PC-9 (cell line): ENCODE measurements around the gene COQ9.

Experiments
- EZH2 ChIP-seq: fragments of 200-600 bp; sonication (generic); IDR thresholded peaks from 2 replicates; pipeline ENCODE4 v1.8.0; 2017; ENCODE audit warnings: antibody characterized with exemption, low read depth
- TF ChIP-seq, protein P1 (sequence below): fragments of 200-600 bp; sonication (generic); conservative IDR thresholded peaks from 2 replicates; pipeline ENCODE4 v1.6.1; 2017; ENCODE audit warnings: mixed run types, antibody characterized with exemption, mild to moderate bottlenecking, moderate library complexity

DNA sequence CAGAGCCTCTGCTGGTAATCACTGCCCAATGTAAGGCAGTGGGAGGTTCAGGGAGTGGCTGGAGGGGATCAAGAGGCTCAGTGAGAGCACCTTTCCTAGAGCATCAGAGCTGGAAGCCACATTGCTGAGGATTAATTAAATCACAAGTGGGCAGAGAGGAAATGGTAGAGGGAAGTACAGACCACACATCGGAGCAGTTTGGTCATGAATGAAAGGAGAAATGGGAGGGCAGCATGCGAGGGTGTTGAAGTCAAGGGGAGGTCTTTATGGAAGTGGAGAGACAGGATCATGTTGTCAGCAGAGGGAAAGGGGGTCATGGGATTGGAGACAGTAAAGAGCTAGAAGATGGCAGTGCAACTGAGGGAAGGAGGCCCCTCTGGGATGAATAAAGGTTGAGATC, 40.4 kb upstream of the COQ9 start:
- TF ChIP-seq, protein P1, sequence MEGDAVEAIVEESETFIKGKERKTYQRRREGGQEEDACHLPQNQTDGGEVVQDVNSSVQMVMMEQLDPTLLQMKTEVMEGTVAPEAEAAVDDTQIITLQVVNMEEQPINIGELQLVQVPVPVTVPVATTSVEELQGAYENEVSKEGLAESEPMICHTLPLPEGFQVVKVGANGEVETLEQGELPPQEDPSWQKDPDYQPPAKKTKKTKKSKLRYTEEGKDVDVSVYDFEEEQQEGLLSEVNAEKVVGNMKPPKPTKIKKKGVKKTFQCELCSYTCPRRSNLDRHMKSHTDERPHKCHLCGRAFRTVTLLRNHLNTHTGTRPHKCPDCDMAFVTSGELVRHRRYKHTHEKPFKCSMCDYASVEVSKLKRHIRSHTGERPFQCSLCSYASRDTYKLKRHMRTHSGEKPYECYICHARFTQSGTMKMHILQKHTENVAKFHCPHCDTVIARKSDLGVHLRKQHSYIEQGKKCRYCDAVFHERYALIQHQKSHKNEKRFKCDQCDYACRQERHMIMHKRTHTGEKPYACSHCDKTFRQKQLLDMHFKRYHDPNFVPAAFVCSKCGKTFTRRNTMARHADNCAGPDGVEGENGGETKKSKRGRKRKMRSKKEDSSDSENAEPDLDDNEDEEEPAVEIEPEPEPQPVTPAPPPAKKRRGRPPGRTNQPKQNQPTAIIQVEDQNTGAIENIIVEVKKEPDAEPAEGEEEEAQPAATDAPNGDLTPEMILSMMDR: no peak
- no peak for TF ChIP-seq EZH2
